HEK293 (cell line): ENCODE measurements around the gene TSPAN1.

Experiments
- HOXA7 ChIP-seq: sonication (generic); formaldehyde crosslinking; IDR thresholded peaks from 2 replicates; pipeline ENCODE4 v1.8.1; 2022; ENCODE audit warnings: missing genetic modification reagents, borderline replicate concordance
- SALL2 ChIP-seq: fragments of 450-650 bp; formaldehyde crosslinking; IDR thresholded peaks from 2 replicates; pipeline ENCODE4 v1.5.0; 2017; ENCODE audit warnings: missing biosample characterization, mild to moderate bottlenecking, missing genetic modification characterization, borderline replicate concordance
- SCRT1 ChIP-seq: fragments of 450-650 bp; formaldehyde crosslinking; IDR thresholded peaks from 2 replicates; pipeline ENCODE4 v1.5.1; 2016; ENCODE audit warnings: missing biosample characterization, missing genetic modification characterization, borderline replicate concordance
- ZNF785 ChIP-seq: fragments of 450-650 bp; formaldehyde crosslinking; IDR thresholded peaks from 2 replicates; pipeline ENCODE4 v1.5.1; 2016; ENCODE audit warnings: missing biosample characterization, missing genetic modification characterization
- TF ChIP-seq, protein P1 (sequence below): fragments of 450-650 bp; formaldehyde crosslinking; IDR thresholded peaks from 2 replicates; pipeline ENCODE4 v1.5.1; 2016; ENCODE audit warnings: missing biosample characterization, missing genetic modification characterization
- TF ChIP-seq, protein P2 (sequence below): fragments of 450-650 bp; formaldehyde crosslinking; IDR thresholded peaks from 2 replicates; pipeline ENCODE4 v1.5.1; 2016; ENCODE audit warnings: missing biosample characterization, missing genetic modification characterization
- TF ChIP-seq, protein P3 (sequence below): fragments of 450-650 bp; formaldehyde crosslinking; IDR thresholded peaks from 2 replicates; pipeline ENCODE4 v1.5.1; 2016; ENCODE audit warnings: missing biosample characterization, missing genetic modification characterization

DNA sequence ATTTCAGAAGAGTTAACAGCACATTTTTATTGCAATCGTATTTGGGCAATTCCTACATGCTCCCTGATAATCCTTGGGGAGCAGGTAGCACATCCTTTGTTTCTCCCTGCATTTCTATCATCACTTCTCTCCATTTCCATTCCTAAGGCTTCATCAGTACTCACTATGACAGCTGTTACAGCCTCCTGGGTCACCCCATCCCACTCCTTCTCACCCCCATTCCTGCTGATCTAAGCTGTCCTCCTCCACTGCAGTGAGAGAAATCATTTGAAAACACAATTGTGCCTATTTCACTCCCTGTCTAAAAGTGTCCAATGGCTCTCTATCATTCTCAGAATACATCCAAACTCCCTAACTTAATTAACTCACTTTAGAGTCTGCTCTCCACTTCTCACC, 17.0 kb upstream of the TSPAN1 start:
- TF ChIP-seq, protein P1, sequence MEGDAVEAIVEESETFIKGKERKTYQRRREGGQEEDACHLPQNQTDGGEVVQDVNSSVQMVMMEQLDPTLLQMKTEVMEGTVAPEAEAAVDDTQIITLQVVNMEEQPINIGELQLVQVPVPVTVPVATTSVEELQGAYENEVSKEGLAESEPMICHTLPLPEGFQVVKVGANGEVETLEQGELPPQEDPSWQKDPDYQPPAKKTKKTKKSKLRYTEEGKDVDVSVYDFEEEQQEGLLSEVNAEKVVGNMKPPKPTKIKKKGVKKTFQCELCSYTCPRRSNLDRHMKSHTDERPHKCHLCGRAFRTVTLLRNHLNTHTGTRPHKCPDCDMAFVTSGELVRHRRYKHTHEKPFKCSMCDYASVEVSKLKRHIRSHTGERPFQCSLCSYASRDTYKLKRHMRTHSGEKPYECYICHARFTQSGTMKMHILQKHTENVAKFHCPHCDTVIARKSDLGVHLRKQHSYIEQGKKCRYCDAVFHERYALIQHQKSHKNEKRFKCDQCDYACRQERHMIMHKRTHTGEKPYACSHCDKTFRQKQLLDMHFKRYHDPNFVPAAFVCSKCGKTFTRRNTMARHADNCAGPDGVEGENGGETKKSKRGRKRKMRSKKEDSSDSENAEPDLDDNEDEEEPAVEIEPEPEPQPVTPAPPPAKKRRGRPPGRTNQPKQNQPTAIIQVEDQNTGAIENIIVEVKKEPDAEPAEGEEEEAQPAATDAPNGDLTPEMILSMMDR (tag by site-specific recombination): no peak
- TF ChIP-seq HOXA7 (CRISPR knock-in tag) (no peak), SCRT1 (tag by site-specific recombination) (no peak), ZNF785 (tag by site-specific recombination) (no peak), SALL2 (tag by site-specific recombination) (no peak)
- TF ChIP-seq, protein P2, sequence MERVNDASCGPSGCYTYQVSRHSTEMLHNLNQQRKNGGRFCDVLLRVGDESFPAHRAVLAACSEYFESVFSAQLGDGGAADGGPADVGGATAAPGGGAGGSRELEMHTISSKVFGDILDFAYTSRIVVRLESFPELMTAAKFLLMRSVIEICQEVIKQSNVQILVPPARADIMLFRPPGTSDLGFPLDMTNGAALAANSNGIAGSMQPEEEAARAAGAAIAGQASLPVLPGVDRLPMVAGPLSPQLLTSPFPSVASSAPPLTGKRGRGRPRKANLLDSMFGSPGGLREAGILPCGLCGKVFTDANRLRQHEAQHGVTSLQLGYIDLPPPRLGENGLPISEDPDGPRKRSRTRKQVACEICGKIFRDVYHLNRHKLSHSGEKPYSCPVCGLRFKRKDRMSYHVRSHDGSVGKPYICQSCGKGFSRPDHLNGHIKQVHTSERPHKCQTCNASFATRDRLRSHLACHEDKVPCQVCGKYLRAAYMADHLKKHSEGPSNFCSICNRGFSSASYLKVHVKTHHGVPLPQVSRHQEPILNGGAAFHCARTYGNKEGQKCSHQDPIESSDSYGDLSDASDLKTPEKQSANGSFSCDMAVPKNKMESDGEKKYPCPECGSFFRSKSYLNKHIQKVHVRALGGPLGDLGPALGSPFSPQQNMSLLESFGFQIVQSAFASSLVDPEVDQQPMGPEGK (tag by site-specific recombination): no peak
- TF ChIP-seq, protein P3, sequence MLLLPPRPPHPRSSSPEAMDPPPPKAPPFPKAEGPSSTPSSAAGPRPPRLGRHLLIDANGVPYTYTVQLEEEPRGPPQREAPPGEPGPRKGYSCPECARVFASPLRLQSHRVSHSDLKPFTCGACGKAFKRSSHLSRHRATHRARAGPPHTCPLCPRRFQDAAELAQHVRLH (tag by site-specific recombination): no peak
